Epithelial cell of proximal tubule (primary cell): ENCODE data around the gene CTRL. TPM values are rescaled to one million over a fixed set of nuclear protein-coding genes. Genes with fewer than 3 reads are reported as not detected.

Source experiments
- DNase-seq: peaks from one replicate; pipeline ENCODE4 v3.0.0-alpha.2; 2011; ENCODE audit warnings: low read depth
- H3K4me3 ChIP-seq: 2 replicates; pipeline ENCODE4 v1.5.1; 2011; ENCODE audit warnings: low read depth, mild to moderate bottlenecking, low read length
- CTCF ChIP-seq: conservative IDR thresholded peaks from 2 replicates; pipeline ENCODE4 v1.5.1; 2012; ENCODE audit warnings: low read depth, mild to moderate bottlenecking, low read length
- total RNA-seq: library from RNA; depleted of rRNA; stranded (reverse); fragments of >200 nt; gene quantifications from 2 replicates; pipeline ENCODE4 v1.2.3, GENCODE V29; 2015

CTRL gene
- total RNA-seq, 1 donor from 2014 or later: 2.1 TPM

GRCh38 chr16:67949645-67950044 lies 18.0 kb upstream of the CTRL start:
- DNase-seq: no peak
- no peak overlapping the region for H3K4me3 ChIP-seq
- TF ChIP-seq CTCF: no peak

- H3K4me3 ChIP-seq: no peak overlapping the region
- no peak for DNase-seq
- TF ChIP-seq CTCF: no peak
Measured at GRCh38 chr16:67948015-67948414, 16.4 kb upstream of the CTRL start.

- H3K4me3 ChIP-seq: no peak overlapping the region
- DNase-seq: no peak
- TF ChIP-seq CTCF: no peak
Measured at GRCh38 chr16:67946966-67947558, 15.4 kb upstream of the CTRL start.

- H3K4me3 ChIP-seq: no peak overlapping the region
- no peak for TF ChIP-seq CTCF
- no peak for DNase-seq
Measured at GRCh38 chr16:67946128-67946569, 14.5 kb upstream of the CTRL start.

GRCh38 chr16:67945392-67945933 lies 13.8 kb upstream of the CTRL start:
- TF ChIP-seq CTCF: no peak
- DNase-seq: no peak
- no peak overlapping the region for H3K4me3 ChIP-seq

- no peak for TF ChIP-seq CTCF
- no peak for DNase-seq
- no peak overlapping the region for H3K4me3 ChIP-seq
Measured at GRCh38 chr16:67944690-67945391, 13.2 kb upstream of the CTRL start.
